DMS153 treated with DMSO at 0.1 percent for 48 hours (cell line): ENCODE data around the gene USP24.

Source experiments
- DNase-seq: peaks from one replicate; lab custom pipeline; 2025; ENCODE audit not compliant: unreplicated experiment; lab: John Stamatoyannopoulos, UW

Gene USP24

GRCh38 chr1:55070293-55071164 lies 144.6 kb downstream of the USP24 start:
- no peak for DNase-seq

- no peak for DNase-seq
Measured at GRCh38 chr1:55069280-55069679, 145.9 kb downstream of the USP24 start.

GRCh38 chr1:55068638-55069037 lies 146.5 kb downstream of the USP24 start:
- DNase-seq = no peak

- DNase-seq = no peak
Measured at GRCh38 chr1:55067914-55068313, 147.2 kb downstream of the USP24 start.

- no peak for DNase-seq
Measured at GRCh38 chr1:55067022-55067778, 148.0 kb downstream of the USP24 start.

GRCh38 chr1:55065648-55066047 lies 149.5 kb downstream of the USP24 start:
- no peak for DNase-seq

- DNase-seq = no peak
Measured at GRCh38 chr1:55064861-55065263, 150.3 kb downstream of the USP24 start.

- no peak for DNase-seq
Measured at GRCh38 chr1:55064071-55064581, 151.0 kb downstream of the USP24 start.

- no peak for DNase-seq
Measured at GRCh38 chr1:55063577-55063942, 151.6 kb downstream of the USP24 start.

GRCh38 chr1:55062801-55063576 lies 152.2 kb downstream of the USP24 start:
- DNase-seq = no peak

GRCh38 chr1:55061706-55062321 lies 153.3 kb downstream of the USP24 start:
- DNase-seq = no peak

GRCh38 chr1:55061000-55061705 lies 154.0 kb downstream of the USP24 start:
- no peak for DNase-seq

GRCh38 chr1:55060133-55060999 lies 154.8 kb downstream of the USP24 start:
- DNase-seq = no peak

- DNase-seq = no peak
Measured at GRCh38 chr1:55059302-55060132, 155.6 kb downstream of the USP24 start.

- DNase-seq = no peak
Measured at GRCh38 chr1:55057956-55058298, 157.2 kb downstream of the USP24 start.

- no peak for DNase-seq
Measured at GRCh38 chr1:55057270-55057955, 157.8 kb downstream of the USP24 start.

GRCh38 chr1:55056632-55056992 lies 158.6 kb downstream of the USP24 start:
- no peak for DNase-seq
